ENCODE results near the gene OR52E4. TPM values are rescaled to one million over a fixed set of nuclear protein-coding genes. Genes with fewer than 3 reads are reported as not detected.

OR52E4 gene
- total RNA-seq = not detected

DNA sequence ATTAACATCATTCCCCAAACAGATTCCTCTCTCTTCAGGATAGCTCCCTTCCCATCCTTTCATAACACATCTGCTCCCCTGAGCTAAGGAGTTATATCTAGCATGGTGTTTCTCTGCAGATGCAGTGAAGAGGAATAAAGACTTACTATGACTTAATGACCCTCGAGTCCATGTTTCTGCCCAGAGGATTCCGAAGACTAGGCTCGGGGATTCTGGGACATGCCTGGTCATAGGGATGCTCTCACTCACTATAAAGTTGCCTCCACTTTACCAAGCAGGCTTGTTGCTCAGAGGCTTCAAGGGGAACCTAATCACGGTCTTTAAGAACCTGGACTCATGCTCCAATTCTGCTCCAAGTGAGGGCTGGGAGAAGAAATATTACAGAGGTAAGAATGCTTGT, at the start of gene OR52E4:
TSS of gene OR52E4 (plus strand) at position 301 of the 400 bp plus-strand sequence. CDS start 3,664 bp downstream, outside the sequence.
- no peak for DNase-seq (ENCODE audit: low read depth in 2 of 3, low spot score in 2 of 3)

- no peak for DNase-seq (ENCODE audit: low read depth in 2 of 3, low spot score in 2 of 3)
These were observed 49.1 kb upstream of the OR52E4 start for GRCh38 chr11:5831196-5831829.

- no peak for DNase-seq (ENCODE audit: low read depth in 2 of 3, low spot score in 2 of 3)
These were observed 47.0 kb upstream of the OR52E4 start for GRCh38 chr11:5833446-5833845.

DNA sequence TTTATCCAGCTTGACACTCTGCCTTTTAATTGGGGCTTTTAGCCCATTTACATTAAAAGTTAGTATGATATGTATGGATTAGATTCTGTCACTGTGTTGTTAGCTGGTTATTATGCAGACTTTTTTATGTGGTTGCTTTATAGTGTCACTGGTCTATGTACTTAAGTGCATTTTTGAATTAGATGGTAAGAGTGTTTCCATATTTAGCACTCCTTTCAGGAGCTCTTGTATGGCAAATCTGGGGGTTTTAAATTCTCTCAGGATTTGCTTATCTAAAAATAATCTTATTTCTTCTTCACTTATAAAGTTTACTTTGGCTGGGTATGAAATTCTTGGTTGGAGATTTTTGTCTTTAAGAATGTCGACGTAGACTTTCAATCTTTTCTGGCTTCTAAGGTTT, 42.7 kb upstream of the OR52E4 start:
- no peak for DNase-seq (ENCODE audit: low read depth in 2 of 3, low spot score in 2 of 3)

DNA sequence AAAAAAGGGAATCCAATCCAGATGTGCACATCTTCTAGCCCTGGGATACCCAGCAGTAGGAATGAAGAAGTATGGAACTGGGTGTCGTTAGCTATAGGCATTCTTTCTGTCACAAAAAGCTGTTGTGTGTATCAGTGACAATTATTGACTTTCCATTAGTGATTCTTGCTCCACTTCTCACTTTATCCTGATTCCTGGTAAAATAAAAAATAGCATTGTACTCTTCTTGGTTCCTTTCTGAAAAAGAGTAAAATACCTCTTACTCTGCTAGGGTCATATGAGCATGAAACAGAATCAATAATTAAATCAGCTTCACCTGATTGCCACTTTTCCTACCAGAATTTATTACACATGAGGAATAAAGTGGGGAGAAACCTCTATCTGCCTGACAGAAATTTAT, 38.6 kb upstream of the OR52E4 start, which contains the start of gene OR52E6:
TSS of gene OR52E6 (minus strand) at position 101 of the 400 bp plus-strand sequence. CDS start at position 101, 0 bp downstream.
- DNase-seq (ENCODE audit: low read depth in 2 of 3, low spot score in 2 of 3) = no peak

- peak in 1 of 3 donors; percentile 13 for DNase-seq (ENCODE audit: low read depth in 2 of 3, low spot score in 2 of 3)
These were observed 33.7 kb upstream of the OR52E4 start for GRCh38 chr11:5846701-5847100.

DNA sequence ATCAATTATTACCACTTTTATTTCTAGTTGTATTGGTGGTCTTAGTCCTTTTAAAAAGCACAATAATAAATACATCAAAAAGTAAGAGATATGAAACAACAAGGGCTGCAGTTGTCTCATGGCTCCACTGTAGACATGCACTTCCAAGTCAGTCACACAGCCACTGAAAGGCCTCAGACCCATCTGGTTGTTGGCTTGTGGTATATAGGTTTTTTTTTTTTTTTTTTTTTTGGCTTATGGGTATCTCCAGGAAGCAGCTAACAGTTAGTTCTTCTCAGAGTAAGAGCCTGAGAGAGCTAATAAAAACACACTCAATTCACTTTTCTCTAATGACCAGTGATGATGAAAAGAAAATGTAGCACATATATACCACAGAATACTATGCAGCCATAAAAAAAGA, 32.7 kb upstream of the OR52E4 start:
- DNase-seq (ENCODE audit: low read depth in 2 of 3, low spot score in 2 of 3) = peak in 2 of 3 donors; percentile 24 to 72

DNA sequence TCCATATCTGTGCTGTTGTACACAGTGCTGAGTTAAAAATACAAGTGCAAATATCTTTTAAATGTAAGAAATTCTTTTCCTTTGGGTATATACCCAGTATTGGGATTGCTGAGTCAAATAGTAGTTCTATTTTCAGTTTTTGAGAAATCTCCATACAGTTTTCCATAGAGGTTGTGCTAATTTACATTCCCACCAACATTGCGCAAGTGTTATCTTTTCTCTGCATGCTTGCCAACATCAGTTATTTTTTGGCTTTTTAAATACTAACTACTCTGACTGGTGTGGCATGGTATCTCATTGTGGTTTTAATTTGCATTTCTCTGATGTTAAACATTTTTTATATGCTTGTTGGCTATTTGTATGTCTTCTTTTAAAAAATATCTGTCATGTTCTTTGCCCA, 29.4 kb upstream of the OR52E4 start:
- DNase-seq (ENCODE audit: low read depth in 2 of 3, low spot score in 2 of 3) = no peak

- DNase-seq (ENCODE audit: low read depth in 2 of 3, low spot score in 2 of 3) = no peak
These were observed 22.8 kb upstream of the OR52E4 start, which contains the start of gene OR52E8 for GRCh38 chr11:5857590-5857989. TSS of gene OR52E8 (minus strand) at chr11:5857690. CDS start at chr11:5857690, 0 bp downstream.

GRCh38 chr11:5865826-5866225, 14.6 kb upstream of the OR52E4 start:
- no peak for DNase-seq (ENCODE audit: low read depth in 2 of 3, low spot score in 2 of 3)

GRCh38 chr11:5878564-5878963, 1.9 kb upstream of the OR52E4 start:
- DNase-seq (ENCODE audit: low read depth in 2 of 3, low spot score in 2 of 3) = no peak

DNA sequence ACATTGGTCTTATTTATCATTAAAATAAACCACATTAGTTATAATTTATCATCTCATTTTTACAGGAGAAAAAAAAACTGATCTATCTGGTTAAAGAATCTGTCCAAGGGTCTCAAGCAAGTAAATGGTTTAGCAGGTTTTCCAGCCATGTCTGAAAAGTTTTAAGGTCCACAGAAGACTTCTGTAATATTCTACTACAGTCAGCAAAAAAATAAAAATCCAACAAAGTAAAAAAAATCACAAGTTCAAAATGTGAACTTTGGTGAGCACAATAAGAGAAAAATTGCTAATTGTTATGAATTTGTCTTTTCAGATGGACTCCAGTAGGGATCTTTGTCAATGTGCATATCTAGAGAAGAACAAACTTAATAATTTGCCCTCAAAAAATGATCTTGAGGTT, 1.3 kb downstream of the OR52E4 start:
- DNase-seq (ENCODE audit: low read depth in 2 of 3, low spot score in 2 of 3) = no peak

DNA sequence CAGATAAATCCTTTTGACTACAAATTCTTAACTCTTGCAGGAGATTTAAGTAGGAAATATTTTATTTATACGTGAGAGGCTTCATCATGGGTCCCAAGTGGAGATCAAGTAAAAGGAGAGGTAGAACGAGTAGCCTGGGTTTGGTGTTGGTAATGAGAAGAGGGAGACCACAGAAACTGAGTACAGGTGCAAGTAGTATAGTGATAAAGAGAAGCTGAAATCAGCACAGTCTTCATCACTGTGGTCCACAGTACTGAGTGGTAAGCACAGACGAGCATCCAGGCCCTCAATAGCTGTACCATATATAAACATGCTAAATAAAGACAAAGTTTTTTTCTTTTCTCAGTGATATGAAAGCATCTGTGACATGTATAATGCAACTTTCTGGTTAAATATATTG, 6.7 kb downstream of the OR52E4 start:
- no peak for DNase-seq (ENCODE audit: low read depth in 2 of 3, low spot score in 2 of 3)

- no peak for DNase-seq (ENCODE audit: low read depth in 2 of 3, low spot score in 2 of 3)
These were observed 7.2 kb downstream of the OR52E4 start for GRCh38 chr11:5887661-5888060.

DNA sequence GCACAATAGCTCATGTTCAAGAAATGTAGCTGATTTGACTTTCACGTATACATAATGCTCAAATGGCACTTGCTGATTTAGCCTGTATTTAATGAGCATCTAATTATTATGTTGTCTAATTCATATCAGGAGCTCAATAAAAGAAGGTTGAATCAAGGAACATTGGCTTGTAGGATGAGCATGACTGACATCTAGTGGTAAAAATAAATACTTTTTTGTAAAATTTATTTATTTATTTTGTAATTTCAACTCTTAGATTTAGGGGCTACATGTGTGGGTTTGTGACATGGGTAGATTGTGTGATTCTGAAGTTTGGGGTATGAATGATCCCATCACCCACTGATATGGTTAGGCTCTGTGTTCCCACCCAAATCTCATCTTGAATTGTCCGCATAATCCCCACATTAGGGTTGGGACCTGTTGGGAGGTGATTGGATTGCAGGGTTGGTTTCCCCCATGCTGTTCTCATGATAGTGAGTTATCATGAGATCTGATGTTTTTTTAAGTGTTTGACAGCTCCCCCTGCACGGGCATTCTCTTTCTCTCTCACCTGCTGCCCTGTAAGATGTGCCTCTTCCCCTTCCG, 10.9 kb downstream of the OR52E4 start:
- peak in 2 of 3 donors; percentile 9 to 59 for DNase-seq (ENCODE audit: low read depth in 2 of 3, low spot score in 2 of 3)

DNA sequence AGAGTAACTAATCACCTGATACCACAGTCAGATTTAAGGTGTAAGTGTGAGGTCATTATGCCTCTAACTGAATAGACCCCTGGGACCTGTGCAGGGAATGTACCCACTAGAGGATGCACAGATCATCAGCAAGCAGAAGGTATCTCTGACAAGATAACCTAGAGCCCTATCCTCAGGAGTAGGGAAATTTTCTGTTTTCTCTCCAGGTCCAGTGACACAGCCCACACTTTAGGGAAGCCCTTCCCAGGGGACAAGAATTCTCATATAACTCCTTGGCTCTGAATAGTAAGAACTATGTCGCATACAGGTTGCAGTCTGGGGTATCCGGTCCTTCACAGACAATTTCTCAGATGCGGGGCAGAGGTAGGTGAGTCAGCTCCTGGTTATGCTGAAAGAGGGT, 12.5 kb downstream of the OR52E4 start, which contains the start of gene OR52E5:
TSS of gene OR52E5 (plus strand) at position 301 of the 400 bp plus-strand sequence. CDS start 7,569 bp downstream, outside the sequence.
- no peak for DNase-seq (ENCODE audit: low read depth in 2 of 3, low spot score in 2 of 3)

DNA sequence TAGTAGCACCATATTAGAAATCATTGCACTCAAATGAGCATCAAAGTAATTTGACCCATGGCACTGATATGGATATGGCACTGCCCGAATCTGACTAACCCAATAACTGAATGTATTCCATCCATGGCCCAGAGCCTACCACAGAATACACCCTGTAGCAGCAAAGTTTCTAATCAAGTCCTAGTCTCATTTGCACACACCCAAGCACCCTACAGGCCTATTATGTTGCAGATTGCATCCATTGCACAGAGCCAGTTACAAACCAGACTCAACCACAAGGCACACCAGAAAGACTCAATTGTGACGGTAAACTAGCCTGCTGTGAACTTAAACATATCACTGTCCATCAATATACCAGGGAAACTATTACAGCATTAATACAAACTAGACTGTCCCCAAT, 19.1 kb downstream of the OR52E4 start:
- no peak for DNase-seq (ENCODE audit: low read depth in 2 of 3, low spot score in 2 of 3)

DNA sequence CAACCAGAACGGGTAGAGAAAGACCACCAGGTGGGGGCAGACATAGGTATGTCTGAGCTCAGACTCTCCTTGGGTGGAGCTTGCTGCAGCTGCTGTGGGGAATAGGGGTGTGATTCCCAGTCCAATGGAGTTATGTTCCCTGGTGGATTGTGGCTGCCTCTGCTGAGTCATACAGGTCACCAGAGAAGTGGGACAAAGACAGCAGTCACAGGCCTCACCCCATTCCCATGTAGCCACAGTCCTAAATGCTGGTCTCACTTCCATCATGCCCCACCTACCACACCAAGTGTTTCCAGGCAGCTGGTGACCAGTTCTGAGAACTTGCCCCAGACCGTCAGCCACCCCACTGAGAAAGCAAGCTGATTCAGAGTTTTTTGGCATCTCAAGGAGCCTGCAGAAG, 30.1 kb downstream of the OR52E4 start:
- no peak for DNase-seq (ENCODE audit: low read depth in 2 of 3, low spot score in 2 of 3)

- no peak for DNase-seq (ENCODE audit: low read depth in 2 of 3, low spot score in 2 of 3)
These were observed 42.5 kb downstream of the OR52E4 start for GRCh38 chr11:5922749-5923426.

DNA sequence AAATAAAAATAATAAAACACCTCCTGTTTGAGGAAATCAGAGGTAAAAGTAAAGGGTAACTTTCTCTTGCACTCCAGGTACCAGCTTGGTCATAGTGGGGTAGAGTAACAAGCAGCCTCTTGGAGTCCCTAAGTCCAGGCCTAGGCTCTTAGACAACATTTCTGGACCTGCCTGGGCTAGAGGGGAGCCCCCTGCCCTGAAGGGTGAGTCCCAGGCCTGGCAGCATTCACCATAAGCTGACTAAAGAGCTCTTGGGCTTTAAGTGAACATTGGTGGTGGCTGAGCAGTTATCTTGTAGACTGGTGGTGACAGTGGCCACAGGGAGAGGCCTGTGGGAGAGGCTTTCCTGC, 43.0 kb downstream of the OR52E4 start:
- no peak for DNase-seq (ENCODE audit: low read depth in 2 of 3, low spot score in 2 of 3)

DNA sequence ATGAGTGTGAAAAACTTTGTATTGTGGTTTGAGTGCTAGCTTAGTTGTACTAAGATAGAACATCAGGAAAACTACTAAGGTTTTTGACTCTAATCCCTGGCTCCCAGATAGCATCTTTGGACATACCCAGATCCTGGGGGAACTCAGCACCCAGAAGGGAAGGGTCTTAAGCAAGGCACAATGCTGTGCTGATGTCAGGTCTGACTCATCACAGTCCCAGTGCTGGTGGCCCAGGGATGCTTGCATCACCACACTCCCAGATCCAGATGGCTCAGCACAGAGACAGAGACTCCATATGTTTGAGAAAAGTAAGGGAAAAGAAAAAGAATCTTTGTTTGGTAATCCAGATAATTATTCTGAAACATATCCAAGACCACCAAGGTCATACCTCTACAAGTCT, 43.4 kb downstream of the OR52E4 start:
- no peak for DNase-seq (ENCODE audit: low read depth in 2 of 3, low spot score in 2 of 3)

DNA sequence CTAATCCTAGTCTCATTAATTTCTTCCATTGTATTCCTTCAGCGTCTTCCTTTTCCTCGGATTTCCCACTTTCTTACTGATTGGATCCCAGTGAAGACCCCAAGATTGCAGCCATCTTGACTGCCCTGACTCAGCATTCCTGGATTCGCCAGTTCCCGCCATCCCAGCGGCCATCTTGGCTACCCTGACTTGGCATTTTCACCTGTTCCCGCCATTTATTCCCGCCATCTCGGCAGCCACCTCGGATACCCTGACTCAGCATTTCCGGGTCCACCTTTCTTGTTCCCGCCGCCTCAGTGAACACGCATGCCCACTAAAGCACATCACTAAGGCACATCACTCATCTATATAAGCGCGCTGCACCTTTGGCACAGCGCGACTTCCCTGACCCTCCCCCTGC, 47.8 kb downstream of the OR52E4 start:
- DNase-seq (ENCODE audit: low read depth in 2 of 3, low spot score in 2 of 3) = no peak
